K562 (cell line): ENCODE results near the gene BEST2. TPM values are rescaled to one million over a fixed set of nuclear protein-coding genes. Genes with fewer than 3 reads are reported as not detected.

Experiments
- ATAC-seq: fragments of 200-7000 bp; cut with Tn5 transposase; 3 replicates; pipeline ENCODE4 v1.9.1; 2020; ENCODE audit warnings: moderate library complexity
- BruUV-seq: library from RNA; stranded (reverse); fragments of 400-500 nt; replicated peaks from 2 replicates; lab custom pipeline; 2021; lab: Mats Ljungman, UMichigan
- CTCF ChIA-PET: fragments of 300-600 bp; formaldehyde crosslinking; extraction: SDS; loops from one replicate; lab custom pipeline; 2021; ENCODE audit warnings: low intra/inter-chr PET ratio; lab: Yijun Ruan, JAX
- POLR2A ChIA-PET: fragments of 300-600, 350-650 bp; sonication (Branson Sonifier 250); formaldehyde crosslinking; extraction: SDS; loops from one replicate; lab custom pipeline; 2021; ENCODE audit warnings: antibody characterized with exemption, inconsistent platforms; lab: Yijun Ruan, JAX
- DNase-seq, 4 experiments: peaks; one replicate each; pipeline versions ENCODE4 v3.0.0 to v3.0.0-alpha.2; 2011 to 2018; ENCODE audit warnings: low spot score in 3 of 4, mixed read lengths in 3 of 4; ENCODE audit errors: extremely low read depth in 1 of 4
- FAIRE-seq: peaks from 2 replicates; lab custom pipeline; 2011; peaks lifted over from hg19 to GRCh38; lab: Jason Lieb, UNC
- H2AFZ ChIP-seq: 2 replicates; pipeline ENCODE4 v1.6.0; 2011; ENCODE audit warnings: low read depth, low read length, control low read depth, inconsistent platforms
- H3K27ac ChIP-seq: fragments of 200-600 bp; 3 replicates; pipeline ENCODE4 v1.8.0; 2011; ENCODE audit warnings: low read depth, mild to moderate bottlenecking, control low read depth, inconsistent platforms, low read length, moderate library complexity, mixed read lengths; ENCODE audit errors: extremely low read depth
- H3K27me3 ChIP-seq, 2 experiments: fragments of 300-600 bp in 1 of 2; 2 replicates in 1 of 2; 3 replicates in 1 of 2; pipeline versions ENCODE4 v1.6.0 to v1.8.0; 2011; ENCODE audit warnings: inconsistent platforms in 2 of 2, low read length in 2 of 2, mild to moderate bottlenecking in 1 of 2, mixed read lengths in 1 of 2, moderate library complexity in 1 of 2; ENCODE audit not compliant: control insufficient read depth in 2 of 2, insufficient read depth in 2 of 2
- H3K36me3 ChIP-seq: fragments of 300-600 bp; 3 replicates; pipeline ENCODE4 v1.8.0; 2011; ENCODE audit warnings: mild to moderate bottlenecking, low read length, inconsistent platforms; ENCODE audit not compliant: control insufficient read depth, insufficient read depth
- H3K4me1 ChIP-seq, 2 experiments: fragments of 200-600 bp in 1 of 2; replicated peaks in 1 of 2; 2 replicates in 1 of 2; 3 replicates in 1 of 2; pipeline versions ENCODE4 v1.5.1 to v1.8.0; 2011; ENCODE audit warnings: inconsistent platforms in 2 of 2, low read length in 2 of 2, mild to moderate bottlenecking in 1 of 2, mixed read lengths in 1 of 2, moderate library complexity in 1 of 2; ENCODE audit not compliant: control insufficient read depth in 2 of 2, insufficient read depth in 2 of 2
- H3K4me2 ChIP-seq: 2 replicates; pipeline ENCODE4 v1.6.1; 2011; ENCODE audit warnings: low read length, control low read depth, inconsistent platforms, mixed read lengths; ENCODE audit not compliant: insufficient read depth
- H3K4me3 ChIP-seq: fragments of 200-600 bp; sonication (generic), shearing (Covaris generic); 2 replicates; pipeline ENCODE4 v1.5.1; 2016; ENCODE audit warnings: control low read depth, inconsistent platforms
- H3K79me2 ChIP-seq: fragments of 200-600 bp; 3 replicates; pipeline ENCODE4 v1.8.0; 2011; ENCODE audit warnings: low read length, inconsistent platforms; ENCODE audit not compliant: control insufficient read depth, insufficient read depth
- H3K9ac ChIP-seq, 2 experiments: 2 replicates each; pipeline versions ENCODE4 v1.6.0 to v1.6.1; 2011; ENCODE audit warnings: low read depth in 2 of 2, low read length in 2 of 2, control low read depth in 1 of 2, inconsistent platforms in 1 of 2, mild to moderate bottlenecking in 1 of 2, mixed read lengths in 1 of 2; ENCODE audit not compliant: insufficient read depth in 1 of 2
- H3K9me1 ChIP-seq: one replicate; pipeline ENCODE4 v1.6.0; 2011; ENCODE audit warnings: inconsistent platforms, mild to moderate bottlenecking, low read length, moderate library complexity; ENCODE audit not compliant: control insufficient read depth, insufficient read depth
- H3K9me3 ChIP-seq: replicated peaks from 2 replicates; pipeline ENCODE4 v1.5.1; 2011; ENCODE audit warnings: low read depth, low read length, inconsistent platforms; ENCODE audit not compliant: control insufficient read depth, insufficient read depth
- H4K20me1 ChIP-seq: replicated peaks from 2 replicates; pipeline ENCODE4 v1.6.1; 2011; ENCODE audit warnings: low read length, inconsistent platforms, mixed read lengths; ENCODE audit not compliant: control insufficient read depth, insufficient read depth
- BCL6 ChIP-seq: fragments of 250-450 bp; sonication (Bioruptor Pico); IDR thresholded peaks from 2 replicates; pipeline ENCODE4 v1.4.0; 2020
- CXXC5 ChIP-seq: fragments of 250-450 bp; sonication (Bioruptor Pico); IDR thresholded peaks from 2 replicates; pipeline ENCODE4 v1.8.0; 2022; ENCODE audit warnings: inconsistent platforms, mild to moderate bottlenecking, moderate library complexity
- EP400 ChIP-seq: fragments of 450-650 bp; IDR thresholded peaks from 2 replicates; pipeline ENCODE4 v1.6.1; 2017; ENCODE audit warnings: antibody characterized with exemption, mild to moderate bottlenecking, moderate library complexity
- MTA3 ChIP-seq: fragments of 450-650 bp; formaldehyde crosslinking; IDR thresholded peaks from 2 replicates; pipeline ENCODE4 v1.6.1; 2017; ENCODE audit warnings: mild to moderate bottlenecking, borderline replicate concordance
- NEUROD1 ChIP-seq: fragments of 150-350 bp; IDR thresholded peaks from 2 replicates; pipeline ENCODE4 v1.6.1; 2014; ENCODE audit warnings: borderline replicate concordance, low read length, low read depth; ENCODE audit not compliant: partially characterized antibody
- PRMT5 ChIP-seq: sonication (generic); formaldehyde crosslinking; IDR thresholded peaks from 2 replicates; pipeline ENCODE4 v1.5.0; 2020; ENCODE audit warnings: missing genetic modification reagents
- SAP30 ChIP-seq: fragments of 200-600 bp; sonication (generic); IDR thresholded peaks from 2 replicates; pipeline ENCODE4 v1.6.1; 2012; ENCODE audit warnings: borderline replicate concordance, low read depth, mild to moderate bottlenecking, moderate library complexity, low read length, control low read depth, inconsistent platforms; ENCODE audit not compliant: insufficient read depth, poor library complexity, severe bottlenecking
- SIN3B ChIP-seq: fragments of 450-650 bp; IDR thresholded peaks from 2 replicates; pipeline ENCODE4 v1.6.1; 2017; ENCODE audit warnings: low read depth, mild to moderate bottlenecking, moderate library complexity
- SNRNP70 ChIP-seq: fragments of 200-400 bp; formaldehyde crosslinking; optimal IDR thresholded peaks from 2 replicates; pipeline ENCODE3; 2017; ENCODE audit warnings: low read depth, low read length
- TBP ChIP-seq: optimal IDR thresholded peaks from 2 replicates; pipeline ENCODE3; 2011; ENCODE audit warnings: low read depth, low read length, improper control_type of control experiment
- THRB ChIP-seq: fragments of 450-650 bp; formaldehyde crosslinking; conservative IDR thresholded peaks from 2 replicates; pipeline ENCODE4 v1.4.0; 2022; ENCODE audit warnings: mild to moderate bottlenecking, missing genetic modification characterization
- ZNF143 ChIP-seq: sonication (generic); formaldehyde crosslinking; IDR thresholded peaks from 2 replicates; pipeline ENCODE4 v1.9.0; 2022; ENCODE audit warnings: mild to moderate bottlenecking, missing genetic modification reagents
- ZNF146 ChIP-seq: IDR thresholded peaks from one replicate; pipeline ENCODE4 v1.6.1; 2018; ENCODE audit warnings: missing compliant biosample characterization; ENCODE audit not compliant: unreplicated experiment
- ZNF175 ChIP-seq: fragments of 200-800 bp; sonication (Bioruptor generic); IDR thresholded peaks from 2 replicates; pipeline ENCODE4 v1.6.1; 2016; ENCODE audit warnings: low read depth, mild to moderate bottlenecking, missing genetic modification characterization, missing compliant biosample characterization
- ZNF277 ChIP-seq: fragments of 250-450 bp; sonication (Bioruptor Pico); IDR thresholded peaks from 2 replicates; pipeline ENCODE4 v1.8.0; 2022; ENCODE audit warnings: inconsistent platforms, mild to moderate bottlenecking, moderate library complexity, borderline replicate concordance
- ZNF3 ChIP-seq: fragments of 250-450 bp; sonication (Bioruptor Pico); IDR thresholded peaks from 2 replicates; pipeline ENCODE4 v1.5.0; 2021; ENCODE audit warnings: mild to moderate bottlenecking, moderate library complexity
- ZNF444 ChIP-seq: fragments of 250-450 bp; sonication (Bioruptor Pico); IDR thresholded peaks from 2 replicates; pipeline ENCODE4 v1.4.0; 2020; ENCODE audit warnings: mild to moderate bottlenecking, moderate library complexity
- ZZZ3 ChIP-seq: fragments of 450-650 bp; IDR thresholded peaks from 2 replicates; pipeline ENCODE4 v1.6.1; 2016; ENCODE audit warnings: antibody characterized with exemption, mild to moderate bottlenecking, moderate library complexity
- WGBS: fragments of 100-300 bp; shearing (Covaris generic); methylation state at CpG from one replicate; pipeline ENCODE4 v1.1.6; 2016; ENCODE audit warnings: low coverage, mixed read lengths; ENCODE audit not compliant: insufficient coverage; ENCODE audit errors: missing lambda C conversion rate; 5-methylcytosine and 5-hydroxymethylcytosine counted together
- in situ Hi-C: fragments of 300-500 bp; cut with MboI; formaldehyde crosslinking; loops from 4 replicates; pipeline ENCODE4 v1.15.0; 2018; ENCODE audit warnings: inconsistent platforms, mixed read lengths
- intact Hi-C: fragments of 100-400 bp; cut with micrococcal nuclease; formaldehyde crosslinking; loops from 2 replicates; pipeline ENCODE4 v1.14.2; 2022
- polyA plus RNA-seq, 8 experiments: library from polyadenylated mRNA; depleted of rRNA in 4 of 8; stranded (reverse) in 5 of 8; unstranded in 3 of 8; fragments of >200 nt; fragmentation: Nextera tagmentation in 2 of 8; fragmentation: Illumina TruSeq in 1 of 8; extraction: Ambion mirVana in 2 of 8; extraction: Trizol in 1 of 8; gene quantifications; 2 replicates each; pipeline versions ENCODE4 v1.2.1 to v1.2.3, GENCODE V29; 2011 to 2014; ENCODE audit warnings: inconsistent platforms in 1 of 8, missing spikeins in 1 of 8
- total RNA-seq, 7 experiments: library from RNA; depleted of rRNA in 6 of 7; stranded (reverse); fragments of >200 nt in 6 of 7; fragmentation: Illumina TruSeq in 2 of 7; extraction: Trizol in 2 of 7; gene quantifications; 2 replicates each; pipeline versions ENCODE4 v1.2.1 to v1.2.3, GENCODE V29; 2011 to 2021; ENCODE audit warnings: low replicate concordance in 1 of 7

Gene BEST2
- total and polyA plus RNA-seq, 9 of the 15 experiments (the other 6 are each of a cell fraction or from before 2014, with no cell fraction given): not detected

GRCh38 chr19:12804051-12804450, 52.5 kb downstream of the BEST2 start:
- Histone ChIP-seq H3K27ac (no peak overlapping the region), H4K20me1 (no peaks in the 10 kb centered on the region), H3K4me1 (peaks cover 25 to 67% of the 10 kb centered on the region in 2 experiments; a peak in 4 of 5 replicates), H3K79me2 (peaks cover 41% of the 10 kb centered on the region)
- POLR2A ChIA-PET: interaction anchor here (0.6 to 2.5 kb wide), 4 partner anchors 11 to 348 kb away, joined by 4 to 29 read pairs (median 4); partner anchors contain the start of gene JUNB
- in situ Hi-C loops: no loop called here
- DNase-seq: no peak
- CTCF ChIA-PET: no interaction called here
- 88% methylated on average over 17 of the region's 26 CpGs for WGBS
- TF ChIP-seq ZNF143 (CRISPR knock-in tag): no peak
- TF ChIP-seq BCL6 (CRISPR knock-in tag): no peak
- TF ChIP-seq ZZZ3: no peak
- no peak for TF ChIP-seq MTA3
- TF ChIP-seq NEUROD1: no peak
- TF ChIP-seq CXXC5 (CRISPR knock-in tag): no peak
- no peak for TF ChIP-seq THRB
- no peak for TF ChIP-seq ZNF277 (CRISPR knock-in tag)
- TF ChIP-seq SNRNP70: no peak
- no peak for TF ChIP-seq SIN3B
- no peak for TF ChIP-seq TBP
- no peak for TF ChIP-seq ZNF175 (CRISPR knock-in tag)
- no peak for TF ChIP-seq SAP30
- no peak for TF ChIP-seq ZNF146 (CRISPR knock-in tag)
- TF ChIP-seq ZNF3 (CRISPR knock-in tag): no peak
- no peak for TF ChIP-seq EP400
- TF ChIP-seq PRMT5 (CRISPR knock-in tag): no peak
- TF ChIP-seq ZNF444: no peak
- TF ChIP-seq, all 486 proteins: peak for 0
- no peaks in the 10 kb centered on the region for H3K9me1 ChIP-seq
- peak overlapping the region in 1 of 2 experiments; percentile 40; a peak in 1 of 4 replicates for H3K9ac ChIP-seq
- H3K36me3 ChIP-seq: peaks cover 32% of the 10 kb centered on the region; the same call in 2 of the 3 replicates
- no peak overlapping the region for H3K4me2 ChIP-seq
- ATAC-seq (no peak), FAIRE-seq (no peak)
- H3K4me3 ChIP-seq: no peak overlapping the region
- no peaks in the 10 kb centered on the region for H3K9me3 ChIP-seq
- H3K27me3 ChIP-seq: no peaks in the 10 kb centered on the region
- no peak overlapping the region for H2AFZ ChIP-seq
- BruUV-seq: no TSS peak
- intact Hi-C loops: no loop called here
